KMS-11 (cell line): ENCODE measurements around the gene ABCC5.
A peak's percentile ranks its signal among the peaks of the same experiment; 100 is the strongest.

Source experiments
- H2AFZ ChIP-seq: fragments of 200-600 bp; sonication (generic); 2 replicates; pipeline ENCODE4 v1.6.1; 2016; ENCODE audit warnings: antibody characterized with exemption, mixed run types, low read depth
- H3K27ac ChIP-seq: fragments of 200-600 bp; sonication (generic); 2 replicates; pipeline ENCODE4 v1.6.1; 2016; ENCODE audit warnings: mild to moderate bottlenecking, mixed run types
- H3K27me3 ChIP-seq: fragments of 200-600 bp; sonication (generic); 2 replicates; pipeline ENCODE4 v1.6.1; 2017; ENCODE audit warnings: mild to moderate bottlenecking, low read depth, mixed run types, moderate library complexity; ENCODE audit not compliant: insufficient read depth
- H3K36me3 ChIP-seq: fragments of 200-600 bp; sonication (generic); 2 replicates; pipeline ENCODE4 v1.6.1; 2017; ENCODE audit warnings: mild to moderate bottlenecking, mixed run types; ENCODE audit not compliant: insufficient read depth
- H3K4me1 ChIP-seq: fragments of 200-600 bp; sonication (generic); 2 replicates; pipeline ENCODE4 v1.6.1; 2016; ENCODE audit warnings: mild to moderate bottlenecking, low read depth, mixed run types; ENCODE audit not compliant: poor library complexity, severe bottlenecking
- H3K4me2 ChIP-seq: fragments of 200-600 bp; sonication (generic); 2 replicates; pipeline ENCODE4 v1.7.0; 2016; ENCODE audit warnings: mild to moderate bottlenecking, mixed run types
- H3K4me3 ChIP-seq: fragments of 200-600 bp; sonication (generic); IDR thresholded peaks from 2 replicates; pipeline ENCODE4 v1.6.1; 2017; ENCODE audit warnings: low read depth, low read length, mixed read lengths; ENCODE audit not compliant: insufficient read depth
- H3K79me2 ChIP-seq: fragments of 200-600 bp; sonication (generic); 2 replicates; pipeline ENCODE4 v1.6.1; 2016; ENCODE audit warnings: low read depth, mixed run types; ENCODE audit not compliant: insufficient read depth
- H3K9ac ChIP-seq: fragments of 200-600 bp; sonication (generic); 2 replicates; pipeline ENCODE4 v1.6.1; 2016; ENCODE audit warnings: mild to moderate bottlenecking, mixed run types
- H4K20me1 ChIP-seq: fragments of 200-600 bp; sonication (generic); 2 replicates; pipeline ENCODE4 v1.6.1; 2016; ENCODE audit warnings: mild to moderate bottlenecking, mixed run types; ENCODE audit not compliant: insufficient read depth
- TF ChIP-seq, protein P1 (sequence below): fragments of 200-600 bp; sonication (generic); conservative IDR thresholded peaks from 2 replicates; pipeline ENCODE4 v1.6.1; 2017; ENCODE audit warnings: low read depth, mild to moderate bottlenecking, antibody characterized with exemption, low read length, moderate library complexity, mixed read lengths

Gene ABCC5

GRCh38 chr3:183896610-183897009 is 121.1 kb downstream of the ABCC5 start:
- no peak overlapping the region for H2AFZ ChIP-seq
- no peaks in the 10 kb centered on the region for H3K79me2 ChIP-seq
- TF ChIP-seq, protein P1, sequence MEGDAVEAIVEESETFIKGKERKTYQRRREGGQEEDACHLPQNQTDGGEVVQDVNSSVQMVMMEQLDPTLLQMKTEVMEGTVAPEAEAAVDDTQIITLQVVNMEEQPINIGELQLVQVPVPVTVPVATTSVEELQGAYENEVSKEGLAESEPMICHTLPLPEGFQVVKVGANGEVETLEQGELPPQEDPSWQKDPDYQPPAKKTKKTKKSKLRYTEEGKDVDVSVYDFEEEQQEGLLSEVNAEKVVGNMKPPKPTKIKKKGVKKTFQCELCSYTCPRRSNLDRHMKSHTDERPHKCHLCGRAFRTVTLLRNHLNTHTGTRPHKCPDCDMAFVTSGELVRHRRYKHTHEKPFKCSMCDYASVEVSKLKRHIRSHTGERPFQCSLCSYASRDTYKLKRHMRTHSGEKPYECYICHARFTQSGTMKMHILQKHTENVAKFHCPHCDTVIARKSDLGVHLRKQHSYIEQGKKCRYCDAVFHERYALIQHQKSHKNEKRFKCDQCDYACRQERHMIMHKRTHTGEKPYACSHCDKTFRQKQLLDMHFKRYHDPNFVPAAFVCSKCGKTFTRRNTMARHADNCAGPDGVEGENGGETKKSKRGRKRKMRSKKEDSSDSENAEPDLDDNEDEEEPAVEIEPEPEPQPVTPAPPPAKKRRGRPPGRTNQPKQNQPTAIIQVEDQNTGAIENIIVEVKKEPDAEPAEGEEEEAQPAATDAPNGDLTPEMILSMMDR: no peak
- peaks cover 5% of the 10 kb centered on the region for H3K4me1 ChIP-seq
- no peaks in the 10 kb centered on the region for H3K36me3 ChIP-seq
- no peak overlapping the region for H3K4me3 ChIP-seq
- H3K27ac ChIP-seq: no peak overlapping the region
- no peak overlapping the region for H3K4me2 ChIP-seq
- no peaks in the 10 kb centered on the region for H3K27me3 ChIP-seq
- no peaks in the 10 kb centered on the region for H4K20me1 ChIP-seq
- no peak overlapping the region for H3K9ac ChIP-seq

DNA sequence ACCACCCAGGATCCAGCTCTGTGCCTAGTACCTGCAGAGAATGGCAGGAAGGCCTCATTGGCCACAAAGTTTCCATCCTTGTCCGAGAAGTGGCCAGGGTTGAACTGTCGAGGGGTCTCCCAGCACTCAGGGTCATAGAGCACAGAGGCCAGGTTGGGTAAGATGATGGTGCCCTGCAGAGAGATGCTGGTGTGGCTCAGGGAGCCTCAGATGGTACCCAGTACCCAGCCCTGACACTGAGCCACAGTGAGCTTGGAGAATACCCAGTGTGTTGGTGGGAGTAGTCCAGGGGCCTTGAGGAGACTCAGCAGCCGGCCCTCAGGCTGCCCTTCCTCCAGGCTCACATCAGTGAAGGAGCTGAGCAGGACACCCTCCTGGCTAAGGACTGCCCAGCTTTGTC is 121.5 kb downstream of the ABCC5 start:
- TF ChIP-seq, protein P1: no peak
- no peak overlapping the region for H3K4me2 ChIP-seq
- H3K9ac ChIP-seq: no peak overlapping the region
- 0 out of 2 replicates have a peak overlapping the region, but pooled peaks have one; percentile 28 for H2AFZ ChIP-seq
- H3K4me1 ChIP-seq: peaks cover 5% of the 10 kb centered on the region
- no peaks in the 10 kb centered on the region for H3K27me3 ChIP-seq
- H3K36me3 ChIP-seq: no peaks in the 10 kb centered on the region
- H3K4me3 ChIP-seq: no peak overlapping the region
- no peaks in the 10 kb centered on the region for H3K79me2 ChIP-seq
- no peak overlapping the region for H3K27ac ChIP-seq
- no peaks in the 10 kb centered on the region for H4K20me1 ChIP-seq

DNA sequence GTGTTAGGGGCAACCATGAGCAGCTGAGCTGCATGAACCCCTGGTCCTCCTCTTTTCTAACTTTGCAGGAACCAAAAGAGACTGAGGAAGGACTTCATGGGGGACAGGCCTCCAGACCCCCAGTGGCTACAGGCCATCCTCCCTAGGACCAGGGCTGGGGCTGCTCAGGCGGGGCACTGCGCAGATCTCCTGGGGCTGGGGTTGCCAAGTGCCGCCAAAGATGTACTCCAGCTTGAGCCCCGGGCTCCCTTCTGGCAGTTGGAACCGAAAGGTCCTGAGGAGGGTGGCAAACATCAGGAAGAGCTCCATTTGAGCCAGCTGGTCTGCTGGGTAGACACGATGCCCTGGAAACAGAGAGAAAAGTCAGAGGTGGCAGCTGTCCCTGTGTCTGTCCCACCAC is 121.9 kb downstream of the ABCC5 start:
- Histone ChIP-seq H3K9ac (no peak overlapping the region), H4K20me1 (no peaks in the 10 kb centered on the region), H3K4me1 (peaks cover 5% of the 10 kb centered on the region), H3K36me3 (no peaks in the 10 kb centered on the region), H3K27ac (no peak overlapping the region), H3K4me2 (no peak overlapping the region), H3K79me2 (no peaks in the 10 kb centered on the region), H2AFZ (peak overlapping the region; percentile 28; the same call in 1 of the 2 replicates), H3K27me3 (no peaks in the 10 kb centered on the region), H3K4me3 (no peak overlapping the region)
- TF ChIP-seq, protein P1: no peak

DNA sequence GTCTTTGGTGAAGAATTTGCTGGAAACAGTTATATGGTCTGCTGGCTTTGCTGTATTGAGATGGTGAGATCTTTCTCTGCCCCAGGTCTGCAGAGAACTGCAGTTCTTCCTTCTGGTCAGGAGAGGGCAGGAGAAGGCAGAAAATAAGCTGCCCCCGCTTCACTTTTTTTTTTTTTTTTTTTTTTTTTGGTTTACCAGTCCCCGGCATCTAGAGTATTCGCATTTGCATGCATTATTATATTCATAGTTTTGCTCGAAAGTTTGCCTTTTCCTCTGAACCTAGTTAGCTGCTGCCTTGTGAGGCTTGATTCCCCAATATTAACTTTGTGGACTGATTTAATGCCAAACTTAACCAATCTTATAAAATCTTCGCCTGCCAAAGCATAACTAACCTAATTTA is 122.4 kb downstream of the ABCC5 start:
- no peak overlapping the region for H3K4me2 ChIP-seq
- no peaks in the 10 kb centered on the region for H4K20me1 ChIP-seq

More for the DNA sequence above, 122.4 kb downstream of the ABCC5 start:
- H3K27me3 ChIP-seq: no peaks in the 10 kb centered on the region
- TF ChIP-seq, protein P1: peak; percentile 89
- H3K36me3 ChIP-seq: no peaks in the 10 kb centered on the region
- H2AFZ ChIP-seq: peak overlapping the region; percentile 28; the same call in 1 of the 2 replicates
- no peak overlapping the region for H3K27ac ChIP-seq
- no peak overlapping the region for H3K9ac ChIP-seq
- H3K79me2 ChIP-seq: no peaks in the 10 kb centered on the region
- H3K4me1 ChIP-seq: peaks cover 5% of the 10 kb centered on the region
- no peak overlapping the region for H3K4me3 ChIP-seq
